ENCODE data around the gene PHC2.

The PHC2 gene

DNA sequence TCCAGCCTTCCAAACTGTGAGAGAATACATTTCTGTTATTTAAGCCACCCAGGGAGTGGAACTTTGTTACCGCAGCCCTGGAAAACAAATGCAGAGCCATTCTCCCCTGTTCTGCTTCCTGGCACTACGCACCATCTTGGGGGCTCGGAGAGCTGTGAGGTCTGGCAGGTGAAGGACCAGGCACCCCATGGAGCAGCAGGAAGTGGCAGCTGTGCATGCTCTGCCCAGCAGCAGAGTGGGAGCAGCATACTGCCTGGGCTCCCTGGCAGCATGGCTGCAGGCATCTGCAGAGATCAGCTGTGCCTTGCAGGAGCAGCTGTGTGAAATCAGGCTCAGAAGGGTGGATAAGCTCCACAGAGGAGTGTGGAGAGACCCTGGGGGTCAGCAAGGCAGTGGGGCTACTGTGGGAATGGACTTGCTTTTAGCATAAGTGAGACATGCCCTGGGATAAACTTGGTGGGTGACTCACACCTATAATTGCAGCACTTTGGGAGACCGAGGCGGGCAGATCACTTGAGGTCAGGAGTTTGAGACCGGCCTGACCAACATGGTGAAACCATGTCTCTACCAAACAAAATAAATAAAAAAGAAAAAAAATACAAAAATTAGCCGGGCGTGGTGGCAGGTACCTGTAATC is 23.9 kb upstream of the PHC2 start:
- DNase-seq = peak; percentile 32 to 76

DNA sequence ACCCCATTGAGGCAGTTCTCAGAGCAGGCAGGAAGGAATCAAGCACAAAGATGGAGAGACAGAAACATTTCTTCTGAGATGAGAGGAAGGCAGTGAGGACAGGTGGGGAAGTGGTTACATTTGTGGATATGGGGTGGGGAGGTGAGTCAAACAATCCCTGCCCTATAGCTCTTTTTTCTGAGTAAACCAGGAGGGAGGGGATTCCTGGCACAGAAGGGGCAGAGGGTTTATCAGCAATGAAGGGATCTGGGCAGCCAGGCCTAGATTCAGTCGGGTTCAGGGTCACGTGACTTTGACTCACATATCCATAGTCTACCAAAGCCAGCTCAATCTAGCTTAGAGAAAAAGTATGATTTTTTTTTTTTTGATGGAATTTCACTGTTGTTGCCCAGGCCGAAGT is 15.7 kb upstream of the PHC2 start:
- no peak for DNase-seq

DNA sequence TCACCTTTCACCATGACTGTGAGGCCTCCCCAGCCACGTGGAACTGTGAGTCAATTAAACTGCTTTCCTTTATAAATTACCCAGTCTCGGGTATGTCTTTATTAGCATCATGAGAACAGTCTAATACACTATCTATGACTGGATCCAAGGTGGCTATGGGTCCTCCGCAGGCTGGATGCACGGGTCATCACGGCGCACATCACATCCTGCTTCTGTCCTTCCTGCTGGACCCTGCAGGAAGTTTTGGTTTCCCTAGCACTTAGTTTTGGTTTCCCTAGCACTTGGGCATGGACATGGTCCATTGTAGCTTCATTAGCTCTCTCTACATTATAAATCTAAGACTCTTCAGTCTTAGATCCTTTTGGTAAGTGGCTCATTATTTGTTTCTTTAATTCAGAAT is 14.2 kb upstream of the PHC2 start:
- DNase-seq = no peak

DNA sequence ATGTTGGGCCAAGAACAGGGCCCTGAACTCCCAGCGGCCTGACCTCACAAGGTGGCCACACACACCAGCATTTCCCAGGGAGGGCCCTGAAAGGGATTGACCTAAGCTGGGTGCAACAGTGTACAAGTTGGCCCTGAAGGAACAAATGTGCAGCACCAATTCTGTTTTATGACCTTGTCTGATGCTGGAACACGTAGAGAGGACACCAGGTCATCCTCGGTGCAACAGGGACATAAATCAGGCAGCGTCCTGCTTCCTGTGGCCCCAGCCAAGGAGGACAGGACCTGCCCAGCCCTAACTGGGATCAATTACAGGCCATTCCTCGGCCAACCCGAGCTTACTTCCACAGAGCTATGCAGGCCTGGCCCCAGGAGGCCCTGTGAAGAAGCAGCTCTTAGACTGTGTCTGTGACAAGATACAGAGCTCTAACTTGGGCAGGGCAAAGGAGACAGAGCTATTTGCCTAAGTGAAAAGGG is 12.8 kb upstream of the PHC2 start:
- DNase-seq = no peak

DNA sequence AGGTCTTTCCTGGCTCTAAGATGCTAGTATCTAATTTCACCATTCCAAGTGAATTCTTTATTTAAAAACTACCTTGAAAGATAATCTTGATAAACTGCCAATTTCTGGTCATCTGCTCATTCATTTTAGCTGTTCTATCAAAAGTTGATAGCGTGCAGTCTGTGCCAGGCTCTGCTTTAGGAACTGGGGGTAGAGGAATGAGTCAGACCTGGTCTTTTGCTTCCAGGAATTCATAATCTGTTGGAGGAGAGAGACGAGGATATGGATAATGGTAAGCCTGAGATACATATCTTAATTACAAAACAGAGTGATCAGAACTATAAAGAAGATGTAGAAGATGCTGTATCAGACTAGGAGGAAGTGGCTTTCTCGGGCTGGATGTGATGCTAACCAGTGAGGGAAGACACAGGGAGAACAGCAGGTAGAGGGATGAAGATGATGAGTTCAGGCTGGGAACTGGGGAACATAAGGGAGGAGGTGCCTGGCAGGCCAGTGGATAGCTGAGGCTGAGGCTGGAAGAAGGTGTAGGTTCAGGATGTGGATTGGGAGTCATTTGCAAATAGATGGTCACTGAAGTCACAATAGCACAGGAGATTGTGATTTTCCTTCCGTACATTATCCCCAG is 12.3 kb upstream of the PHC2 start:
- no peak for DNase-seq

DNA sequence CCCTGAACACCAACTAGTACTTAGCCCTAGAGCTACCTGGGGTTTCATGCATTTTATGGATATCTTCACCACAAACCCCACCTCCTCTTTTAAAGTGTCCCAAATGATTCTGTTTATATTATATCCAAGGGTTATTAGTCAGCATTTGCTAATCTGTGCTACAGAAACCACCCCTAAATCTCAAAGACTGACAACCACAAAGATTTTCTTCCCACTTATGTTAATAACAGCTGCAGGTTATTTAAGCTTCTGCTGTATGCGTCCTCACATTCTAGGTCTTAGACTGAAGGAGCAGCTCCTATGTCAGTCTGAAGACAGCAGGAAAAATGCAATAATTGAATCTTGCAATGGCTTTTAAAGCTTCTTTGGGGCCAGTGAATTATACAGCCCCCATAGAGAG is 11.2 kb upstream of the PHC2 start:
- peak; percentile 52 to 88 for DNase-seq

DNA sequence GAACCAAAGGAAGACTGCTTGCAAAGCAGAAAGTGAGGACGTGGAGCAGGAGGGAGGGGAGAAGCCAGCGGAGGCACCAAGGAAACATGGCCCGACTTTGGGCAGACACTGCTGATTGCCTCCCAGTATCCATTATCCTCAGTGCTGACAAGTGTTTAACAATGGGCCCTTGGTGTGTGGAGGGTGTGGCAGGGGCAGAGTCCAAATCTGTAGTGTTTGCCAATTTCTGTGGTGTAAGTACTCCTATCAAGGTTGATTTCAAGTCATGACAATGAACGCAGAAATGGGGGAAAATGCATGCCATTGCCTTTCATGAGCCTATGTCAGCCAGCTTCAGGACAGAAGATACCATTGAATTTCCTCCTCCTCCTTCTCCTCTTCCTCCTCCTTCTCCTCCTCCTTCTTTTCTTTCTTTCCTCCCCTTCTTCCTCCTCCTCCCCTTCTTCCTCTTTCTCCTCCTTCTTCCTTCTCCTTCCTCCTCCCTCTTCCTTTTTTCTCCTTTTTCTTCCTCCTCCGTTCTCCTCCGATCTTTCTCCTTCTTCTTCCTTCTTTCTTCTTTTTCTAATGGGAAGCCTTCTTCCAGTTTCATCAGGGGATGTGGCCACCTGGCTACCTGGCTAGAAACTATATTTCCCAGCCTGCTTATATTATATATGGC is 10.3 kb upstream of the PHC2 start:
- no peak for DNase-seq

DNA sequence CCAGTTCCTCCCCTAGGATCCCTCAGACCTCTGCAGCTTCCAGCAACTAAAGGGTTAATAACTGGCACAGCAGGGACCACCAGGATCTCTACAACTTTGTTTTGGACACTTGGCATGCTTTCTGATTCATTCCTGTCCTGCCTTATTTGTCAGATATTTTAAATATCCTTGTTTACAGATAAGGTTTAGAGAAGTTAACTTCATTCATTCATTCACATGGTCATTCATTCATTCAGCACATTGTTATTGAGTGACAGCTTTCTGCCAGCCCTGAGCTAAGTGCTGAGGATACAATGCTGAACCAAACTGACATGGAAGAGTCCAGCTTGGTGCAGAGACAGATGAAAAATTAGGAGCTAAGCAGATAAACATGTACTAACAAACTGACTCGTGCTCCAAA is 8.8 kb upstream of the PHC2 start:
- no peak for DNase-seq

DNA sequence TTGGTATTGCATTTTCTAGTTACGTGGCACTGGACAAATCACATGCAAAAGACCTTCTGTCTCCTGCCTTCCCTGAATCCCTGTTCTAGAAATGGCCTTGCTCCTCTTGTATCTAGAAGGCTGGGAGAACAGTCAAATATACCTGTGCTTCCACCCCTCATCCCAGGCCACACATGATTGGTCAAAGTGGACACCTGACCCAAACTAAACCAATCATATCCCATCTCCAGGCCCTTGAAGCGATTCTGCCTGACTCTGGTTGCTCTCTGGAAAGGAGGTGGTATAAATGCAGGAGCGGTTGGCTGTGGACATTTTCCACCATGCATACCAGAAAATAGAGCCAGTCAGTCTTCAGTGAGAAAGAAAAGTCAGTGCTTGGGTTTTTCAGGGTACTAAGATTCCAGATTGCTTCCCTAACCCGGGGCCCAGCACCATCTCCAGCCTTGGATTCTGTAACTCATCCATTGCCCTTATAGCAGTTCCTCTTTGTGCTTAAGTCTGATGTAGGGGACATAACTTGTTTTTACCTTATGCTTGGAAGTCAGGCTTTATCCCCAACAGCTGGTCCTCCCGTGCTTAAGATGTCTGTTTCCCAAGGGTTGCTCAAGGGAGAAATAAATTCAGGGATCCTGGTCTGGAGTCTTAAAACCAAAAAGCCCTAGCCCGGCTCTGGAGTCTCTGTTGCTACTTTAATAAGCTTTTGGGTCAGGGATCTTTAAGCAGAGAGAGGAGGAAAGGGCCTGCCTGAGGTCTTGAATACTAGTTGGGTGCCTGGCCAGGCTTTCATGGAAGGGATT is 7.7 kb upstream of the PHC2 start:
- peak; percentile 36 to 86 for DNase-seq

DNA sequence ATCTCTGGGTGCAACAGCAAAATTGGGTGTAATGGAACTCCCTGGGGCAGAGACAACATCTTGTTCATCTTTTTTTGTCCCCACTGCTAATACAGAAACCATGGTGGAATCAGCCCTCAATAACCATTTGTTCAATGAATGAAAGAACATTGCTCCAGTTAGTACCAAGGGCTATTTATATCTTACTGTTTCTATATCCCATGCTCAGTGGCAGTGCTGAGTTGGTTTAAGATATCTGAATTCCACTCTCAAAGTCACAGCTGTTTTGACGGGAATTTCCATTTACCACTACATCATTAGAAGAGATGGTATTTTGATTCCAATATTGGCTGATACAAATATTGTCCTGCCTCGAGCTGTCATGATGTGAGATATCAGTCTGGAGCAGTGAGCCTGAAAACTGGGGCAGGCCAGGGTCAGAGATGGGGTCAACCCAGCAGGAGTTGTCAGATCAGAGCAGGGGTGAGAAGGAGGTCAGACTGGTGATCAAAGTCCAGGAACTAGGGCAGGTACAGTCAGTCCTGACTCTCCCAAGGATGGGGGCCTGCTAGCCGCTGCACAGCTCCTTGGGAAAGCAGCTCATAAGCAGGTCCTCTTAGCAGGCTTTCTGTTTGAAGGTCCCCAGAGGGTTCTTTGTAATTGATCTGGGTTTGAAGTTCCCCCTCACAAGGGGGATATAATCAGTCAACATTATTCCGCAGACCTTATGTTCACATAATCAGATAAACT is 5.8 kb upstream of the PHC2 start:
- DNase-seq = peak; percentile 89 to 98

DNA sequence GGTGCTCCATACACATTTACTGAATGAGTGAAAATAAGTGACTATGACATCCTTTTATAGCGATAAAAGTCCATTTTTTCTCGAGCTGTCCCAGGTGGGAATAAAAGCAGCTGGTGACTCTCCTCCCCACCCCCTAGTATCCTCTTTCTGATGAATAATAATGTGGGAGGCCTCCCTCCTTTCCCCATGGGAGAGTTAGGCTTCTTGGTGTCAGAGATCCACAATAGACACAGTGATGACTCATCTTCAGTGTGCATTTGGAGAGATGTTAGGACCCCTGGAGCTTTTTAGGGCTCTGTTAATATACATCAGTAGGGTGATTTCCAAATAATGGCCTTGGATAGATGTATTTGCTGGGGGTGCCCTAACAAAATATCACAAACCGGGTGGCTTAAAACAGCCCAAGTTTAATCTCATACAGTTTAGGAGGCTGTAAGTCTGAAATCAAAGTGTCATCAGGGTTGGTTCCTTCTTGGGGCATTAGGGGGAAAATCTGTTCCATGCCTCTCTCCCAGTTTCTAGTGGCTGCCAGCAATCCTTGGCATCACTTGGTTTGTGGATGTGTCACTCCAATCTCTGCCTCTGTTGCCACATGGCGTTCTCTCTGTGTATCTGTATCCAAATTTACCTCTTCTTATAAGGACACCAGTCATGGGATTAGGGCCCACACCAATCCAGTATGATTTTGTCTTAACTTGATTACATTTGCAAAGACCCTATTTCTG is 4.4 kb upstream of the PHC2 start:
- DNase-seq = peak; percentile 66 to 81

DNA sequence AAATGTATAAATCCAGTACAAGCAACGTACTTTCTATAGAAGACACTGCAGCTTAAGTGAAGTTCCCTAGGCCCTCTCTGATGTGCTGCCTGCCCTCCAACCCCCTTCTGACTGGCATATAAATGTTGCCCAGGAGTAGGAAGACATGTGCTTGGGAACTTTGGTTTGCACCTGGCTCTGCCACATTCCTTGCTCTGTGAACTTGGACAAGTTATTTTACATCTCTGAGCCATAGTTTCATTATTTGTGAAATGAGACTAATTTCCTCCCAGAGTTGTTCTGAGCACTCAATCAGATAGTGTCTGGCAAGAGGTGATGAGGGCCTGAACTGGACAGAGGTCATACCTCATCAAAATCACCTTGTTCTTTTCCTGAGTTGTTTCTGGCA is 3.5 kb upstream of the PHC2 start:
- no peak for DNase-seq

DNA sequence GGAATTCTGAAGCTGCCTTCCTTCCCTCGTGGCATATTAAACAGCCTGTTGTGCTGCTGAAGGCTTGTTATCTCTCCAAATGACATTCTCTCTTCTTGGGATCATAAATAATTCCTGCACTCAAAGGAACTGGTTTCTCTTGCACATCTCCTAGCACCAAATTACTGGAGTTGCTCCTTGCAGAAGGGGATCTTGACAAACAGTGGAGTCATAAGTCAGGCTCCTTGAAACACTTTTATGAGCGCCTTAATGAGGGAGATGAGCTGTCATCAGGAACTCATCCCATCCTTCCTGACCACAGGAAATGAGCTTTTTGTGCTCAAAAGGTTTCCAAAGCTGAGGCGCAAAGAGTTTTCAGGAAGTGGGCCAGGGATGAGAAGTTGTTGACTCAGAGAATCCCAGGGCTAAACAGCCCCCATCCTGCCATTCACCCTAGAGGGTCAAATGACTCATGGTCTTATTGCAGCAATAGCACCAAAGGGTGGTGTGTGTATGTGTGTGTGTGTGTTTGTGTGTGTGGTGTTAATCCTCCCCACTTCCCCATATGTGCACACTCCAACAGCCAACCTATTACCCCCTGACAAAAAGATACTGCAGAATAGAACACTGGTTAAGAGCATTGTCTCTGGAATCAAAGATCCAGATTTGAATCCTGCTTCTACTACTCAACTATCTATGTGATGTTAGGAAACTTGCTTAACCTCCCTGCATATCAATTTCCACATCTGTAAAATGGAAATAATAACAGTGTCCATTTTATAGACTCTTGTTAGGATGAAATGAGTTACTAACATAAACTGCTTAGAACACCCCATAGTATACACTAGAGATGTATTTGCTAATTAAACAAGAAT is 2.8 kb upstream of the PHC2 start:
- DNase-seq = peak in 1 of 2 experiments; percentile 43

DNA sequence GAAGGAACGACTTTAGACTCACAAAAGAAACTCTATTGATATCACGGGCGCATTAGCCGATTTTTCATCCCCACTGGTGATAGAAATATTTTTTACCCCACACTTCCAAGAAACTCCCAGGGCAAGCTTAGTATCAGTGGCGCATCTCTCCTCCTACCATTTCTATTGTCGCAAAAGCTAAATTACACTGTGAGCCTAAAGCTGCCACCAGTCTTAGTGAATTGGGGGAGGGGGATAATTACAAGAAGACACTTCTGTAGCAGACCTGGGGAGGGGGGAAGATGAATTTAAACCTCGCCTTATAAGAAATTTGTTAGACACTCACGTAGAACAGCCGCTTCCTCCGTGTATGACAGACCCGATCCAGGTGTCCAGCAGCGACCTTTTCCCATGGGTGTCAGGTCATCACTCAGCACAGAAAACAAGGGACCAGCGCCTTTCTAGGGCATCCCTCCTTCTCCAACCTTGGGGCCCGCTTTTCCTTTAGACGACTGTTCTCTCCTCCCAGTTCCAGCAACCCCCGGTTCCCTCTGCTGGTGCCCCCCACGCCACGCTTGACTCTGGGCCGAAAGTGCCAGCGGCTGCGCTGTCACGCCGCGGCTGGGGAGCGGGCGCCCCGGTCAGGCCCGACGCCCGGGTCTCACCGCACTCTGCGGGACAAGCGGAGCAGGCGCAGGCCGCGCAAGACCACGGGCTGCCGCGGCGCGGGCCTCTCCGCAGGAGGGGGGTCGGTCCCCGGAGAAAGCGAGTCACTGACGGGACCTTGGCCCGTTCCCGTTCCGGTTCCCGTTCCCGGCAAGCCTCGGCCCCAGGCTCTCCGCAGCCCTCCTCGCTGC is 821 bp downstream of the PHC2 start:
- peak in 1 of 2 experiments; percentile 19 for DNase-seq

DNA sequence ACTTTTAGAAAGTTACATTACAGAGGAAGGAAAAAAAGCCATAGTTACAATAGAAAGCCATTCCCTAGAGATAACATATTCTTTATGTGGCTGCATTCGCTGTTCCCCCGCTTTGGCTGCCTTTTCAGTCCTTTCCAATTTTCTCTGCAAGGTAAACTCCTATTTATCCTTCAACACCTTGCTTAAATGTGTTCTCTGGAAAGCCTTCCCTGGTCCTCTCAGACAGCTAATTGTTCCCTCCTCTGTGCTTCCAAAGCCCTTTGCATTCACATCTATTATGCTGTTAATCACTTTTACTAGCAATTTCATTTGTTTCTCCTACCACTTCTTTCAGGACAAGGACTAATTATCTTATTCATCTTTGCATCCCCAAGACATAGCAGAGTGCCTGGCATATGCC is 1.6 kb downstream of the PHC2 start:
- peak in 1 of 2 experiments; percentile 5 for DNase-seq

DNA sequence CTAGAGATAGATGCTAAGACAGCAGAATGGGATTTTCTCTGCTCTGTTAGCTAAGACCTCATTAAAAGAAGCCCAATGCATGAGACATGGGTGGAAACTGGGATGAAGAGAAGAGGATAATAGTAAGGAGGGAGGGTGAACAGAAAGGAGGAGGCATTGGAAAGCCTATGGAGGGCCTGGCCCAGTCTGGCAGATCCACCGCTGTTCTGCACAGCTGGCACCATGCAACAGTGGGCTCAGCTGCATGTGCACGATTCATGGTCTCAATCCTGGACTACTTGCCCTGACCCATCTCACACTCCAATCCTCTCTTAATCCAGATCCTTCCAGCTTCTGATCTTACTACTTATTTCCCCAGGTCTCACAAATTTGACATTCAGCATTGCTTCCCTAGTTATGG is 2.2 kb downstream of the PHC2 start:
- peak in 1 of 2 experiments; percentile 28 for DNase-seq

DNA sequence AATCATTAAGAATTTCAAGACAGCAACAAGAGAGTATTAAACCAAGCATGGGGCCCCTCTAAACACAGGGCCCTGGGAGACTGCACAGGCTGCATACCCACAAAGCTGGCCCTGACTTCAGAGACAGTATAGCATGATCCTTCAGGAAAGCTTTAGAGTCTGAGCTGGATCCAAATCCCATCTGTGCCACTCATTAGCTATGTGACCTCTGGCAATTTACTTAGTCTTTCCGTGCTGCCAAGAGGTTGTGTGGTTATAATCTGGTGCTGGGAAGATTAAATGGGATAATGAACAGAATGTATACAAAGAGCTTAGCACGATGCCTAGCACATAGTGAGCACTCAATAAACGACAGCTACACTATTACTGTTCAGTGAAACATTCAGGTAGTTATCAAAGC is 4.0 kb downstream of the PHC2 start:
- DNase-seq = peak; percentile 81

DNA sequence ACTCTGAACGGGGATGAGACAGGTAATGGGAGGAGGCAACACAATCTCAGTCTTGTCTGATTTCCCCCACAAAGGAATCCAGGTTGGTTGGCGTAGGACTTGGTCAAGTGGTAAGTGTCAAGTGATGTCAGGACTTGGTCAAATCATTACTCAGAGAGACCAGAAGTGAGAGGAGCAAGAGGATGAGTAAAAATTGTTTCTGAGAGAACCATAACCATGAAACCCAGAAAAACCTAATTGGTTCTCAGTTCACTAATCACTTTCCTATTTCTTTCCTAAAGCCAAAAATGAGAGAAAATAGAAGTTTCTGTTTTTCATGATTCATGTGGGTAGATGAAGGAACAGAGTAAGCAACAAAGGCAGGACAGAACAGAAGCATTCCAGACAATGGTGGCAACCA is 5.0 kb downstream of the PHC2 start:
- no peak for DNase-seq

DNA sequence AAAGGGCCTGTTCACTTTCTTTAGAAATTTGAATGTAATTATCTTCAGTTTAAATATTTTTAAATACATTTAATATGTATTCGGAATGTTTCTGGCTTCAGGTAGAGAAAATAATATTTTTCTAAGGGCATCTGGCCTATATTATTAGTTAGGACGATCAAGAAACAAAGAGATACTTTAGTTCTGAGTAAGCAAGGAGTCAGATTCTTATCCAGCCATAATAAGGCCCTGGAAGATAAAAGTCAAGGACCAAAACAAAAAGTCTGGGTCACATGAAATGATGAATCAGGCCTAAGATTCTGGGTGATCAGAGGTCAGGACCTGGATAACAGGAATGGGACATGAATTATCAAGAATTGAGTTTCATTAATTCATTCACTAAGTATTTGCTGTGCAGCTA is 6.3 kb downstream of the PHC2 start:
- DNase-seq = no peak

DNA sequence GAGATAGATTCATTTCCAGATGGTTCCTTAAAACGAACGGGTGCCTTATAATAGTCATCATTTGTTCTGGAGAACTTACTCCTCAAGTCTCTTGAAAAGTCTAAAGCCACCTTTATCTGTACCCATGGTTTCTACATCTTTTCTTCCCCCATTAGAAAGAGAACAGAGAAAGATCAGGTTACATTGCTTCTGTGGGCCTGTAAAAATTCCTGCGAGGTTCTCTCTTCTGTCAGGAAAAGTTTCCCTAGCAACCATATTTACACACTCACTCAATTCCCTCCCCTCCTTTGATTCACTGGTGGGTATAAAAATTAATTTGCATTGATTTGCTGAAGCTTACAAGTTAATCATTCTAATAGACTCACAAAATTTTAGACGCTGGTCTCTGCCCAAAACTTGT is 6.7 kb downstream of the PHC2 start:
- DNase-seq = no peak

All from NCI-H524 (cell line).